ENCODE data around the gene CDK14.

DNA sequence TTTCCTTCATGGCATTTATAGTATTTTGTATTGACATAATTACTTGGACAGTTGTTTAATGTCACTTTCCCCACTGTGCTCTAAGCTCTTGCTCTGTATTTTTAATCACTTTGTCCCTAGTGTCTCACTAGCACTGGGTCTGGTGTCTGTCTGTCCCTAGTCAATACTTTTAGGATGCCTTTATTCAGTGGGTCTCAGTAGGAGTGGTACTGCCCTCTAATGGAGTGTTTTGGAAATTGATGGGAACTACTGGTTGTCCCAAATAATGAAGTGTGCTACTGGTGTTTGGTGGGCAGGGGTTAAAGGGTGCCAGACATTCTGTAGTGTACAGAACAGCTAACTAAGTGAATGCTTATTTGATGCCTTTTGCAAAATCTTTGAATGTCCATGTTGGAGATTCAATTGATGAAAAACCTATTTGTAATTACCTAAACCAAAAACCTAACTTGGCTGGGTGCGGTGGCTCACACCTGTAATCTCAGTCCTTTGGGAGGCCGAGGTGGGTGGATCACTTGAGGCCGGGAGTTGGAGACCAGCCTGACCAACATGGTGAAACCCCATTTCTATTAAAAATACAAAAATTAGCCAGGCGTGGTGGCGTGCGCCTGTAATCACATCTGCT, 33.3 kb downstream of the CDK14 start:
- no peak for TF ChIP-seq POLR2A (IDR thresholded peaks at IDR 0.05)
- TF ChIP-seq, protein P1, sequence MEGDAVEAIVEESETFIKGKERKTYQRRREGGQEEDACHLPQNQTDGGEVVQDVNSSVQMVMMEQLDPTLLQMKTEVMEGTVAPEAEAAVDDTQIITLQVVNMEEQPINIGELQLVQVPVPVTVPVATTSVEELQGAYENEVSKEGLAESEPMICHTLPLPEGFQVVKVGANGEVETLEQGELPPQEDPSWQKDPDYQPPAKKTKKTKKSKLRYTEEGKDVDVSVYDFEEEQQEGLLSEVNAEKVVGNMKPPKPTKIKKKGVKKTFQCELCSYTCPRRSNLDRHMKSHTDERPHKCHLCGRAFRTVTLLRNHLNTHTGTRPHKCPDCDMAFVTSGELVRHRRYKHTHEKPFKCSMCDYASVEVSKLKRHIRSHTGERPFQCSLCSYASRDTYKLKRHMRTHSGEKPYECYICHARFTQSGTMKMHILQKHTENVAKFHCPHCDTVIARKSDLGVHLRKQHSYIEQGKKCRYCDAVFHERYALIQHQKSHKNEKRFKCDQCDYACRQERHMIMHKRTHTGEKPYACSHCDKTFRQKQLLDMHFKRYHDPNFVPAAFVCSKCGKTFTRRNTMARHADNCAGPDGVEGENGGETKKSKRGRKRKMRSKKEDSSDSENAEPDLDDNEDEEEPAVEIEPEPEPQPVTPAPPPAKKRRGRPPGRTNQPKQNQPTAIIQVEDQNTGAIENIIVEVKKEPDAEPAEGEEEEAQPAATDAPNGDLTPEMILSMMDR (IDR thresholded peaks at IDR 0.05) = peak; percentile 21 to 56 (median 37)
- no peak for TF ChIP-seq EP300 (IDR thresholded peaks at IDR 0.05)
